NB4 (cell line): ENCODE measurements around the gene UTP11.
A peak's percentile ranks its signal among the peaks of the same experiment; 100 is the strongest.

Experiments used
- DNase-seq: peaks from one replicate; pipeline ENCODE4 v3.0.0; 2010; ENCODE audit warnings: low read depth
- H3K4me3 ChIP-seq: one replicate; pipeline ENCODE4 v1.5.1; 2011; ENCODE audit warnings: mild to moderate bottlenecking, low read depth, low read length, moderate library complexity
- CTCF ChIP-seq: IDR thresholded peaks from one replicate; pipeline ENCODE4 v1.5.1; 2012; ENCODE audit warnings: low read depth, low read length
- MAX ChIP-seq: IDR thresholded peaks from 2 replicates; pipeline ENCODE4 v1.6.1; 2011; ENCODE audit warnings: low read depth, low read length
- MYC ChIP-seq: IDR thresholded peaks from 2 replicates; pipeline ENCODE4 v1.6.1; 2011; ENCODE audit warnings: low read depth, low read length
- POLR2A ChIP-seq: IDR thresholded peaks from 2 replicates; pipeline ENCODE4 v1.6.1; 2011; ENCODE audit warnings: mild to moderate bottlenecking; ENCODE audit not compliant: insufficient read length; ENCODE audit errors: extremely low read depth

Gene UTP11

GRCh38 chr1:38009088-38009840, 3.3 kb upstream of the UTP11 start:
- DNase-seq = peak; percentile 97
- TF ChIP-seq MAX (peak; percentile 38; the same call in 1 of the 2 replicates), MYC (peak; percentile 63), POLR2A (peak; percentile 23), CTCF (no peak)
- H3K4me3 ChIP-seq = no peak overlapping the region

GRCh38 chr1:38009841-38010180, 2.7 kb upstream of the UTP11 start:
- no peak for DNase-seq
- no peak for TF ChIP-seq MAX
- no peak for TF ChIP-seq POLR2A
- TF ChIP-seq MYC = no peak
- no peak for TF ChIP-seq CTCF

GRCh38 chr1:38013227-38013622, 691 bp downstream of the UTP11 start:
- TF ChIP-seq CTCF = no peak
- no peak for TF ChIP-seq MYC
- TF ChIP-seq MAX = no peak
- DNase-seq = no peak

More at GRCh38 chr1:38009841-38010180, 2.7 kb upstream of the UTP11 start:
- no peak overlapping the region for H3K4me3 ChIP-seq

GRCh38 chr1:38014171-38014570, 1.6 kb downstream of the UTP11 start:
- H3K4me3 ChIP-seq = peak overlapping the region; percentile 80
- no peak for DNase-seq

More at GRCh38 chr1:38013227-38013622, 691 bp downstream of the UTP11 start:
- peak overlapping the region; percentile 80 for H3K4me3 ChIP-seq

GRCh38 chr1:38014724-38015424, 2.3 kb downstream of the UTP11 start:
- peak overlapping the region; percentile 80 for H3K4me3 ChIP-seq
- no peak for DNase-seq
- TF ChIP-seq POLR2A (no peak), MYC (no peak), CTCF (no peak), MAX (no peak)

More at GRCh38 chr1:38014171-38014570, 1.6 kb downstream of the UTP11 start:
- no peak for TF ChIP-seq CTCF
- no peak for TF ChIP-seq MYC
- TF ChIP-seq MAX = no peak
- TF ChIP-seq POLR2A = no peak
